HEK293T (cell line): ENCODE data around the gene LIPI.
A peak's percentile ranks its signal among the peaks of the same experiment; 100 is the strongest.

Source experiments
- CTCF ChIA-PET: fragments of 350-600 bp; formaldehyde crosslinking; extraction: SDS; loops from one replicate; lab custom pipeline; 2021; ENCODE audit warnings: antibody characterized with exemption, inconsistent platforms; lab: Yijun Ruan, JAX
- POLR2A ChIA-PET: fragments of 350-600 bp; formaldehyde crosslinking; extraction: SDS; loops from one replicate; lab custom pipeline; 2020; ENCODE audit warnings: antibody characterized with exemption, inconsistent platforms; lab: Yijun Ruan, JAX
- DNase-seq: peaks from one replicate; pipeline ENCODE4 v3.0.0; 2012; ENCODE audit warnings: mixed read lengths; ENCODE audit errors: extremely low spot score
- ARNT ChIP-seq: fragments of 450-650 bp; IDR thresholded peaks from 2 replicates; pipeline ENCODE4 v1.6.1; 2017; ENCODE audit warnings: mild to moderate bottlenecking
- BHLHE40 ChIP-seq: fragments of 450-650 bp; IDR thresholded peaks from 2 replicates; pipeline ENCODE4 v1.6.1; 2016; ENCODE audit warnings: mild to moderate bottlenecking, moderate library complexity, borderline replicate concordance
- CTBP1 ChIP-seq: fragments of 450-650 bp; IDR thresholded peaks from 2 replicates; pipeline ENCODE4 v1.6.1; 2016; ENCODE audit warnings: borderline replicate concordance
- ELF4 ChIP-seq: fragments of 450-650 bp; IDR thresholded peaks from 2 replicates; pipeline ENCODE4 v1.6.1; 2017; ENCODE audit warnings: antibody characterized with exemption
- FOXA1 ChIP-seq: fragments of 450-650 bp; IDR thresholded peaks from 2 replicates; pipeline ENCODE4 v1.6.1; 2016; ENCODE audit warnings: mild to moderate bottlenecking
- FOXK2 ChIP-seq: fragments of 450-650 bp; IDR thresholded peaks from 2 replicates; pipeline ENCODE4 v1.6.1; 2016; ENCODE audit warnings: mild to moderate bottlenecking
- FOXM1 ChIP-seq: fragments of 450-650 bp; IDR thresholded peaks from 2 replicates; pipeline ENCODE4 v1.6.1; 2017; ENCODE audit warnings: mild to moderate bottlenecking, borderline replicate concordance
- HDGF ChIP-seq: fragments of 450-650 bp; IDR thresholded peaks from 2 replicates; pipeline ENCODE4 v1.6.1; 2017; ENCODE audit warnings: antibody characterized with exemption, borderline replicate concordance
- L3MBTL2 ChIP-seq: fragments of 450-650 bp; conservative IDR thresholded peaks from 2 replicates; pipeline ENCODE4 v1.6.1; 2016; ENCODE audit warnings: mild to moderate bottlenecking
- LEF1 ChIP-seq: fragments of 450-650 bp; IDR thresholded peaks from 2 replicates; pipeline ENCODE4 v1.6.1; 2017; ENCODE audit warnings: mild to moderate bottlenecking, borderline replicate concordance
- NFRKB ChIP-seq: fragments of 450-650 bp; IDR thresholded peaks from 2 replicates; pipeline ENCODE4 v1.6.1; 2016; ENCODE audit warnings: mild to moderate bottlenecking, moderate library complexity
- PKNOX1 ChIP-seq: fragments of 450-650 bp; IDR thresholded peaks from 2 replicates; pipeline ENCODE4 v1.6.1; 2016
- SP1 ChIP-seq: fragments of 450-650 bp; IDR thresholded peaks from 2 replicates; pipeline ENCODE4 v1.6.1; 2017
- SUZ12 ChIP-seq: fragments of 450-650 bp; IDR thresholded peaks from 2 replicates; pipeline ENCODE4 v1.6.1; 2016; ENCODE audit warnings: mild to moderate bottlenecking
- TARDBP ChIP-seq: fragments of 450-650 bp; IDR thresholded peaks from 2 replicates; pipeline ENCODE4 v1.6.1; 2016
- ZNF384 ChIP-seq: fragments of 450-650 bp; IDR thresholded peaks from 2 replicates; pipeline ENCODE4 v1.6.1; 2016

LIPI gene

DNA sequence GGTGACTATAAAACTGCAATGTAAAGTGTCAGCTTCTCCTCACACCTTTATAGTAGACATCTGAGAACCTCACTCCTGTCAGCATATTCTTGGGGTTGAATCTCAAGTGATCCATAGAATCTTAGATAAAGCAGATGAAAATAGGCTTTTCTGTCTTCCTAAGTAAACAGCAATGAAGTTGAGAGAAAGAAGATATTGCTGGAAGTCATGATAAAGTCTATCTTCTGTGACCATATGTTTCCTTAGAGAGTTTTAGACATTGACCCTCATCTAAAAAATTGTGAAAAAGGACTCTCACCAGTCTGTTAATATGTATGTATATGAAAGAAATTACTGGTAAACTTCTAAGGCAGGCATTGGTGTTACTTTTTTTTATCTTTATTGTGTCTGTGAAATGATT lies 66.8 kb downstream of the LIPI start:
- TF ChIP-seq NFRKB = no peak
- TF ChIP-seq HDGF = no peak
- no peak for TF ChIP-seq SUZ12
- TF ChIP-seq SP1 = no peak
- no peak for TF ChIP-seq ARNT
- no peak for TF ChIP-seq PKNOX1
- no peak for DNase-seq
- ChIA-PET POLR2A (no interaction called here), CTCF (no interaction called here)

DNA sequence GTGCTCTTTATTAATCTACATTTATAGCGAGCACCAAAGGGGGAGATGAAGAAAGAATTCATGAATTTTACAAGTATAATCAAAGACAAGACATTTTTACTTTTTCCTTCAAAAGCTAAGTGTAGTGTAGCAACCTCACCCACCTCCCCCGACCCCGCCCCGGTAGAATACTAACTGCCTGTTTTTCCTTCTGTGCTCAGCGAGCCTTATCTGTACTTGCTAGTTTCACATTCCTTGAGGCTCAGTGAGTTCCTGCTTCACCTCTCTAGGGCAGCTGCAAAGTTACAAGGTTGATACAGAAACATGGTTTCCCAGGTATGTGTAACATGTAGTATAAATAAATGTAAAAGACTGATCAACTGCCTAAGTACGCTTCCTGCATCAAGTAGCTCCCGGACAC lies 86.5 kb downstream of the LIPI start:
- DNase-seq = no peak
- POLR2A ChIA-PET = no interaction called here
- CTCF ChIA-PET = no interaction called here
- no peak for TF ChIP-seq LEF1
- no peak for TF ChIP-seq ELF4
- no peak for TF ChIP-seq CTBP1
- TF ChIP-seq FOXM1 = no peak
- no peak for TF ChIP-seq FOXA1
- TF ChIP-seq BHLHE40 = no peak
- no peak for TF ChIP-seq ZNF384
- TF ChIP-seq NFRKB = no peak
- TF ChIP-seq FOXK2 = no peak
- no peak for TF ChIP-seq HDGF
- TF ChIP-seq SP1 = no peak
- TF ChIP-seq TARDBP = no peak
- no peak for TF ChIP-seq SUZ12
- TF ChIP-seq ARNT = no peak
- no peak for TF ChIP-seq L3MBTL2
- TF ChIP-seq PKNOX1 = no peak

DNA sequence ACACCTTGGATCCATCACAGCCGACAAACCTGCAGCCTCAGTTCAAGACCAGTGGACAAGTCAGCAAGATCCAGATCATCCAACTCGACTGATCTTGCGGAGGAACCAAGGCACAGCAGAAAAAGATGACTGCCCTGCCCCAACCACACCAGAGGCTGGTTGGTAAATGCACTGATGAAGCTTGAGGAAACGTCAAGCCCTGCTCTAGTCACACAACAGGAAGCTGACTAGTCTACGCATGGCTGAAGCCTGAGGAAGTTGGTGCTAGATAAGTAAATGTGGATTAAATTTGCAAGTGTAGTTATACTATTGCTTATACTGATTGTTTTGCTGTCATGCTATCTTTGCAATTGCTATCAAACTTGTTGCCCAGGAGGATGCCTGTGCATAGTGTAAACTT lies 89.0 kb downstream of the LIPI start:
- ChIA-PET CTCF (no interaction called here), POLR2A (no interaction called here)

GRCh38 chr21:14120091-14120734 lies 90.5 kb downstream of the LIPI start:
- peak; percentile 45 for DNase-seq
- TF ChIP-seq PKNOX1 = no peak
- TF ChIP-seq FOXK2 = no peak
- TF ChIP-seq SUZ12 = no peak
- TF ChIP-seq ELF4 = no peak
- no peak for TF ChIP-seq ZNF384
- no peak for TF ChIP-seq HDGF
- no peak for TF ChIP-seq FOXA1
- TF ChIP-seq L3MBTL2 = no peak
- TF ChIP-seq LEF1 = no peak
- no peak for TF ChIP-seq CTBP1
- TF ChIP-seq TARDBP = no peak
- ChIA-PET CTCF (no interaction called here), POLR2A (no interaction called here)

More for the DNA sequence above, 89.0 kb downstream of the LIPI start:
- no peak for TF ChIP-seq PKNOX1
- DNase-seq = no peak

DNA sequence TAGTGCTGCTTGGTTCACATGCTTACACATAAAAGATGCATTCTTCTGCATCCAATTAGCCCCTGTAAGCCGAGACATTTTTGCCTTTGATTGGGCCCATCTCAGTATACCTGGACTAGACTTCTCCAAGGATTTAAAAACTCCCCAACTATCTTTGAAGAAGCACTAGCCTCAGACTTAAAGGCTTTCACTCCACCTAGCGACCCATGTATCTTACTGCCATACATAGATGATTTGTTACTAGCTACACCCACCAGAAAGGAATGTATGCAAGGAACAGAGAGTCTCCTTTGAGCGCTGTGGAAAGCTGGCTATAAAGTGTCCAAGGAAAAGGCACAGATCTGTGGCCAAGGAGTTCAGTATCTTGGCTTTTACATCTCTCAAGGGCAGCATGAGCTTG lies 91.7 kb downstream of the LIPI start:
- DNase-seq = no peak
- TF ChIP-seq FOXA1 (no peak), HDGF (no peak), ELF4 (no peak), TARDBP (no peak), ARNT (no peak), PKNOX1 (no peak), SUZ12 (no peak), LEF1 (no peak)
- ChIA-PET POLR2A (no interaction called here), CTCF (no interaction called here)

GRCh38 chr21:14116080-14116481 lies 94.7 kb downstream of the LIPI start:
- no peak for DNase-seq
- ChIA-PET CTCF (no interaction called here), POLR2A (no interaction called here)
- TF ChIP-seq FOXK2 (no peak), ELF4 (no peak), TARDBP (no peak), HDGF (no peak), NFRKB (no peak)
